ENCODE results near the gene CEP89.
A peak's percentile ranks its signal among the peaks of the same experiment; 100 is the strongest.
"Not testable (repeated sequence)": the region's sequence is repeated elsewhere in the genome, so short reads cannot be mapped to it uniquely, and the experiment has no call there.

CEP89 gene

DNA sequence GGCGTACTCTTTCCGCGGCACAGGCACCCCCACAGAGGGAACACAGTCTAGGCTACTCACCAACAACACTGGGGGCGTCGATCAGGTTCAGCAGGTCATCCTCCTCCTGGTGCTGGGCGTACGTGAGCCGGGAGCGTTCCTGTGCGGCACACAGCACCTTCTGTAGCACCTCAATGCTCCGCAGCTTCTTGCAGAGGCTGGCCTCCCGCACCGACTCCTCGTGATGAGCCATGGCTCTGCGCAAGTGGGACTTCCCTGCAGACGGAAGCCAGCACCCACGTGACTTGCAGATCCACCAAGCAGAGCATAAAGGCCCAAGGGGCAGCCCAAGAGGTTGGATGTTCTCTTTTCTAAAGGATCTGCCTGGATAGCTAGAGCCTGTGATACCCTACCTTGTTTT lies 24.2 kb upstream of the CEP89 start:
- H3K36me3 ChIP-seq (ENCODE audit: control insufficient read depth, insufficient read depth, low read length) = peaks cover 21% of the 10 kb centered on the region

DNA sequence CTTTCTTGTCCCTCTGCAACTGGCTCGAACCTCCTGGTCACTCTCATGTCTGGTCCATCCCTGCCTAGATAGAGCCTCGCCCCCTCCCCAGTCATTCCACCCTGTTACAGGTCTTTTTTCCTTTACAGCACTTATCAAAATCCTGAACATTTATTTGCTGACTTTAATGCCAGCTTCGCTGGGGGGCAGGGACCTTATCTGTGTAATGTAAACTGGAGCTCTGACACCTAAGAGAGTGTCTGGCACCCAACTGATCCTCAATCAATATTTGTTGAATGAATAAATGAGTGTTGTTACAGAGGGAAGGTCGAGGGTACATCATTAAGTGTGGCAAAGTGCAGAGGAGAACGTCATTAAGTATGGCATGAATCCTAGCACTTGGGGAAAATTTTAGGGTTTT lies 17.0 kb upstream of the CEP89 start:
- no peaks in the 10 kb centered on the region for H3K4me1 ChIP-seq (ENCODE audit: control insufficient read depth, insufficient read depth, low read length)
- peaks cover 8% of the 10 kb centered on the region for H3K36me3 ChIP-seq (ENCODE audit: control insufficient read depth, insufficient read depth, low read length)
- no peak overlapping the region for H3K9ac ChIP-seq (ENCODE audit: low read depth, low read length)
- no peaks in the 10 kb centered on the region for H3K27me3 ChIP-seq (ENCODE audit: control insufficient read depth, insufficient read depth, low read length)
- H3K4me3 ChIP-seq (ENCODE audit: low read depth, low read length) = no peak overlapping the region
- H3K9me3 ChIP-seq (ENCODE audit: control insufficient read depth, insufficient read depth, low read length) = no peaks in the 10 kb centered on the region

More for the DNA sequence above, 24.2 kb upstream of the CEP89 start:
- H3K9me3 ChIP-seq (ENCODE audit: control insufficient read depth, insufficient read depth, low read length); H3K4me3 ChIP-seq (ENCODE audit: low read depth, low read length); H3K27me3 ChIP-seq (ENCODE audit: control insufficient read depth, insufficient read depth, low read length); H3K9ac ChIP-seq (ENCODE audit: low read depth, low read length); H3K4me1 ChIP-seq (ENCODE audit: control insufficient read depth, insufficient read depth, low read length): not testable (repeated sequence)

DNA sequence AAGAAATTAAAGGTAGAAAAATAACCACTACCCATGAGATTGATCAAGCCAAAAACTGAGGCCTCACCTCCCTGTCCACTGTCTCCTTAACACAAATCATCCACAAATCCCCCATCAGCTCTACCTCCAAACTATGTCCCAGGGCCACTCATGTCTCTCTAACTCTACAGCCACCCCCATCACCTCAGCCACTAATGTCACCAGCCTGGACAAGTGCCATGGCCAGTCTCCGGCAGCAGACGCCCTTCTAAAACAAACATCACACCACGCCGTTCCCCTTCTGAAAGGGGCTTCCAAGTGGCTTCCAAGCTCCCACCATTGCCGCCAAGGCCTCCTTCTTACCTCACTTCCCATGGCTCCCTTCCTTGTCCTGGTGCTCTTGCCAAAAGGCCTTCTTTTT lies 16.5 kb upstream of the CEP89 start:
- H3K9me3 ChIP-seq (ENCODE audit: control insufficient read depth, insufficient read depth, low read length); H3K4me3 ChIP-seq (ENCODE audit: low read depth, low read length); H3K36me3 ChIP-seq (ENCODE audit: control insufficient read depth, insufficient read depth, low read length); H3K9ac ChIP-seq (ENCODE audit: low read depth, low read length); H3K4me1 ChIP-seq (ENCODE audit: control insufficient read depth, insufficient read depth, low read length); H3K27me3 ChIP-seq (ENCODE audit: control insufficient read depth, insufficient read depth, low read length): not testable (repeated sequence)

DNA sequence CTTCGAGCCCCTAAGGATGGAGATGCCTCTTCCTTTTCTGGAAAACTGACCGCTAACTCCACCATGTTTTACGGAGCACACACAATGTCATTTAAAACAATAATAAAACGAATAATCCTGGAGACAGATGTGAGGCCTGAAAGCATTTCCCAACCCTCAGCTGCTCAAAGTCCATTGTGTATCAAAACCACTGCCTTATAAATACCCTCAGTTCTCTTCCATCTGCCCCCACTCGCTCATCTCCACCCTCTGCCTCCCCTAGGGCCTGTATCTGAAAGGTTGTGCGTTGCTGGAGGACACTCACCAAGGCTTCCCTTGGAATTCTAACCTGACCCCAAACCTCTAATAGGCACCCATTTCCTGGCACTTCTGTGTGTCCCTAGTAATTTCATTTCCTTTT lies 10.7 kb upstream of the CEP89 start:
- H3K27me3 ChIP-seq (ENCODE audit: control insufficient read depth, insufficient read depth, low read length); H3K36me3 ChIP-seq (ENCODE audit: control insufficient read depth, insufficient read depth, low read length); H3K9ac ChIP-seq (ENCODE audit: low read depth, low read length); H3K9me3 ChIP-seq (ENCODE audit: control insufficient read depth, insufficient read depth, low read length); H3K4me1 ChIP-seq (ENCODE audit: control insufficient read depth, insufficient read depth, low read length); H3K4me3 ChIP-seq (ENCODE audit: low read depth, low read length): not testable (repeated sequence)

DNA sequence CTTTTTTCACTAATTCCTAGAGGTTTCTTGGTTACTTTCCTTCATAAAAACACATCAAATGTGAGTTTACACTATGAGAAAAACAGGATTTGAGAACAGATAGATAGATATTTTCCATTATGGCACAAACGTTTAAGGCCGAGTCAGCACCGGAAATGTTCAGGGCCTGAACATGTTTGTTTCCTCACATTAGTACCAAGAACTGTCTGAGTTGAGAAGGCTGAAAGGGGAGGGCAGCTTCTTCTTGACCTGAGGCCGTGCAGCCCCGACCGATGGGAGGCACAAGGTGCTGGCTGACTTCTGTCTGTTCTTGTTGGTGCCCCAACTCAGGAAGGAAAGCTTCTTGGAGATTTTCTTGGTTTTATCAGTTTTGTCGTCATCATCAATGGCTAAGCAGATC lies 8.0 kb upstream of the CEP89 start:
- not testable (repeated sequence) for H3K4me1 ChIP-seq (ENCODE audit: control insufficient read depth, insufficient read depth, low read length); H3K4me3 ChIP-seq (ENCODE audit: low read depth, low read length); H3K9me3 ChIP-seq (ENCODE audit: control insufficient read depth, insufficient read depth, low read length); H3K9ac ChIP-seq (ENCODE audit: low read depth, low read length); H3K27me3 ChIP-seq (ENCODE audit: control insufficient read depth, insufficient read depth, low read length)
- H3K36me3 ChIP-seq (ENCODE audit: control insufficient read depth, insufficient read depth, low read length) = peaks cover 11% of the 10 kb centered on the region

DNA sequence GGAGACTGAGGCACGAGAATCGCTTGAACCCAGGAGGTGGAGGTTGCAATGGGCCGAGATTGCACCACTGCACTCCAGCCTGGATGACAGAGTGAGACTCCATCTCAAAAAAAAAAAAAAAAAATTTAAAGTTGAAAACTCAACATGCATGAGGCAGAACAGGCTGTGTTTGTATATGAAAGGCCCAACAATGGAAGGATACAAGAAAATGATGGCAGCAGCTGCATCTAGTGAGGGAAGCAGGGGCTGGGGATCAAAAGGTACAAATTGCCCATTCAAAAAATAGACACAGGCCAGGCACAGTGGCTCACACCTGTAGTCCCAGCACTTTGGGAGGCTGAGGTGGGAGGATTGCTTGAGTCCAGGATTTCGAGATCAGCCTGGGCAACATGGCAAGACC lies 6.1 kb upstream of the CEP89 start:
- peaks cover 11% of the 10 kb centered on the region for H3K36me3 ChIP-seq (ENCODE audit: control insufficient read depth, insufficient read depth, low read length)
- H3K9ac ChIP-seq (ENCODE audit: low read depth, low read length); H3K4me3 ChIP-seq (ENCODE audit: low read depth, low read length); H3K27me3 ChIP-seq (ENCODE audit: control insufficient read depth, insufficient read depth, low read length); H3K9me3 ChIP-seq (ENCODE audit: control insufficient read depth, insufficient read depth, low read length); H3K4me1 ChIP-seq (ENCODE audit: control insufficient read depth, insufficient read depth, low read length): not testable (repeated sequence)

DNA sequence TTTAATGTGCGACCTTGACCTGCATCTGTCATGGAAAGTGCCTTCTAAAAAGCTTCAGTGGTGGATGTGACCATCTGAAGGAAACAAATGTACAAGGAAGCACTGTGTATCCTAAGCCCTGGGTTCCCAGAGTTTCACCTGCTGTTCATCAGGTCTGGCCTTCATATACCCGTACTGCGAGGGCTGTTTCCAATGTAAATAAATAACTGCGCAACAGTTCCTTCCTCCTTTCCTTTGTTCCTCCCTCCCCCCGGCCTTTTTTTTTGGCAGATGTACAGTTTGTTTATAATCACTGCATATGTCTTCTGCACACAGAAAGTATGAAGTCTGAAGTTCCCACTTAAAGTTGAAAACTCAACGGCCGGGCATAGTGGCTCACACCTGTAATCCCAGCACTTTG lies 5.5 kb upstream of the CEP89 start:
- Histone ChIP-seq H3K36me3 (ENCODE audit: control insufficient read depth, insufficient read depth, low read length) (peaks cover 11% of the 10 kb centered on the region), H3K9ac (ENCODE audit: low read depth, low read length) (no peak overlapping the region), H3K4me1 (ENCODE audit: control insufficient read depth, insufficient read depth, low read length) (no peaks in the 10 kb centered on the region), H3K4me3 (ENCODE audit: low read depth, low read length) (no peak overlapping the region), H3K27me3 (ENCODE audit: control insufficient read depth, insufficient read depth, low read length) (no peaks in the 10 kb centered on the region), H3K9me3 (ENCODE audit: control insufficient read depth, insufficient read depth, low read length) (no peaks in the 10 kb centered on the region)

DNA sequence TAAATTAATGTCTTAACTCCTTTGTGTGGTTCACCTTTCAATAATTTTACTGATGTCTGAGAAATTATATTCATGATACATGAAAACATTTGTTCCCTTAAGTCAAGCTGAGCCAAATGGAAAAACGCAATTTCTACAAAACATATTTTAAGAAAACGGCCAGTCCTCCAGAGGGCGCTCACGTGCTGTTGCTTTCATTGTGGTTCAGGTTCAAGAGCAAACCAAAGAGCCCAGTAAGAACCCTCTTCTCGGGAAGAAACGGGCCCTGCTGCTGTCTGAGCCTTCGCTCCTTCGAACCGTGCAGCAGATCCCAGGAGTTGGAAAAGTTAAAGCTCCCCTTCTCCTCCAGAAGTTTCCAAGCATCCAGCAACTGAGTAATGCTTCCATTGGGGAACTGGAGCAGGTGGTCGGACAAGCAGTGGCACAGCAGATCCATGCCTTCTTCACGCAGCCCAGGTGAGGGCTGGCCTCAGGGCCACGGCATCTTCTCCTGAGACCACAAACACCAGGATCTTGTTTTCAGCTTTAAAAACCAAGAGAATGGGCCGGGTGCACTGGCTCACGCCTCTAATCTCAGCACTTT lies 4.6 kb upstream of the CEP89 start:
- Histone ChIP-seq H3K27me3 (ENCODE audit: control insufficient read depth, insufficient read depth, low read length) (no peaks in the 10 kb centered on the region), H3K36me3 (ENCODE audit: control insufficient read depth, insufficient read depth, low read length) (peaks cover 11% of the 10 kb centered on the region), H3K4me3 (ENCODE audit: low read depth, low read length) (no peak overlapping the region), H3K9me3 (ENCODE audit: control insufficient read depth, insufficient read depth, low read length) (no peaks in the 10 kb centered on the region), H3K4me1 (ENCODE audit: control insufficient read depth, insufficient read depth, low read length) (no peaks in the 10 kb centered on the region), H3K9ac (ENCODE audit: low read depth, low read length) (no peak overlapping the region)

DNA sequence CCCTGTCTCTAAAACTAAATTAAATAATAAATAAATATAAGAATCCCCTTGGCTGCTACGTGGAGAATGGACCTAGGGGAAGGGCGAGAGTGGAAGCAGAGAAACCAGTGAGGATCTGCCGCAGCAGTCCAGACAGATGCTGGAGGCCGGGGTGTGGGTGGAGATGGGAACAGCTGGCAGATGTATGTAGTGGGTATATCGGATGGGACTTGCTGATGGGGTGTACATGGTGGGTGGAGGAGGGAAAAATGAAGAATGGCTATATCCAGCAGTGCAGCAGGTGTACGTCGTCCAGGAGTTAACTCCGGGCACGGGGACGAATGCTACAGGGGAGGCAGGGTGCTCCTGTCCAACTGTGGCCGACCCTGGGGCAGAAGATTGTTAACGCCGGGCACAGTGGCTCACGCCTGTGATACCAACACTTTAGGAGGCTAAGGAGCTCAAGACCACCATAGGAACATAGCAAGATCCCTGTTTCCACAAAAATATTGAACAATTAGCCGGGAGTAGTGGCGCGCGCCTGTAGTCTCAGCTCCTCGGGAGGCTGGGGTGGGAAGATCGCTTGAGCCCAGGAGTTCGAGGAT lies 654 bp downstream of the CEP89 start:
- Histone ChIP-seq H3K27me3 (ENCODE audit: control insufficient read depth, insufficient read depth, low read length) (no peaks in the 10 kb centered on the region), H3K36me3 (ENCODE audit: control insufficient read depth, insufficient read depth, low read length) (peaks cover 6% of the 10 kb centered on the region)

DNA sequence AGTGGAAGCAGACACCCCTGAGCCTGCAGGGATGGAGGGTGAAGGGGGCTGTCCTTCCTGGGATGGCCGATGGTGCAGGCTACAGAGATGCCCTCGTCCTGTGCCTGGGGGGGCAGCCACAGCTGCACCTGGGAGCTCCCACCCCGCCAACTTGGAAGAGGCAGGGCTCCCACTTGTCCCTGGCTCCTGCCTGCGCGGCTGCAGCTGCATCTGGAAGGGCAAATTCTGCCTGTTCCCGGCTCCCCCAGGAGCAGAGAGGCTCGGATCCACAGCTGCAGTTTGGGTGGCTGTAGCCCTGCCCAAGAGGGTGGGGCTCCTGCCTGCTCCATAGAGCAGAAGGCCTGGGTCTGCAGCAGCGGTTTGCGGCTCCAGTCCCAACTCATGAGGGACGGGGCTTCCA lies 2.2 kb downstream of the CEP89 start:
- Histone ChIP-seq H3K36me3 (ENCODE audit: control insufficient read depth, insufficient read depth, low read length) (peaks cover 6% of the 10 kb centered on the region), H3K4me1 (ENCODE audit: control insufficient read depth, insufficient read depth, low read length) (no peaks in the 10 kb centered on the region), H3K27me3 (ENCODE audit: control insufficient read depth, insufficient read depth, low read length) (no peaks in the 10 kb centered on the region), H3K9ac (ENCODE audit: low read depth, low read length) (no peak overlapping the region), H3K9me3 (ENCODE audit: control insufficient read depth, insufficient read depth, low read length) (no peaks in the 10 kb centered on the region), H3K4me3 (ENCODE audit: low read depth, low read length) (no peak overlapping the region)

More for the DNA sequence above, 654 bp downstream of the CEP89 start:
- peak overlapping the region; percentile 81 for H3K4me3 ChIP-seq (ENCODE audit: low read depth, low read length)
- H3K9ac ChIP-seq (ENCODE audit: low read depth, low read length) = no peak overlapping the region
- H3K9me3 ChIP-seq (ENCODE audit: control insufficient read depth, insufficient read depth, low read length) = no peaks in the 10 kb centered on the region
- H3K4me1 ChIP-seq (ENCODE audit: control insufficient read depth, insufficient read depth, low read length) = no peaks in the 10 kb centered on the region

DNA sequence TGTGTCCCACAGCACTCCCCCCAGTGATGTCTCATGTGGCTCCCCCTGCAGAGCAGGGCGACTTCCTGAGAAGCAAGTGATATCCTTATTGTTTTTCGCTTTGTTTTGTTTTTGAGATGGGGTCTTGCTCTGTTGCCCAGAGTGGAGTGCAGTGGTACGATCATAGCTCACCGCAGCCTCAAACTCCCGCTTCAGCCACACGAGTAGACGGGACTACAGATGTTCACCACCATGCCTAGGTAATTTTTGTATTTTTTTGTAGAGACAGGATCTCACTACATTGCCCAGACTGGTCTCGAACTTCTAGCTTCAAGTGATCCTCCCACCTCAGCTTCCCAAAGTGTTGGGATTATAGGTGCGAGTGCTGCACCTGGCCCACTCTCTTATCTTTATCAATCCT lies 5.0 kb downstream of the CEP89 start:
- no peaks in the 10 kb centered on the region for H3K9me3 ChIP-seq (ENCODE audit: control insufficient read depth, insufficient read depth, low read length)
- H3K27me3 ChIP-seq (ENCODE audit: control insufficient read depth, insufficient read depth, low read length) = no peaks in the 10 kb centered on the region
- no peak overlapping the region for H3K4me3 ChIP-seq (ENCODE audit: low read depth, low read length)
- H3K4me1 ChIP-seq (ENCODE audit: control insufficient read depth, insufficient read depth, low read length) = no peaks in the 10 kb centered on the region
- peaks cover 6% of the 10 kb centered on the region for H3K36me3 ChIP-seq (ENCODE audit: control insufficient read depth, insufficient read depth, low read length)
- H3K9ac ChIP-seq (ENCODE audit: low read depth, low read length) = no peak overlapping the region

DNA sequence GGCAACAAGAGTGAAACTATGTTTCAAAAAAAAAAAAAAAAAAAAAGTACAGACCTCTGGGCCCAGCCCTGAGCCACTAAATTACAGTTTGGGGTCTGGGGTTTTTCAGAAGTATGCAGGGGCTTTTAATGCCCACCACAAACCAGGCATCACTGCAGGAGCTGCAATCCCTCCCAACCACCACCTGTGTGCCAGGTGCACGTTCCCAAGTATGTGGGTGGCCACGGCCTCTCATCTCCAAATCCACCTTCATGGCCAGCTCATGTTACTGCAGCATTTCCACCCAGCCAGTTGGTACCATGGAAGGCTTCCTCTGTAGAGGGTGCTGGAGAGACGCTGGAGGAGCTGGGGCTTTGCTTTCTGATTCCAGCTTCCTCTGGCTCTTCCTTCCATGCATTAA lies 26.5 kb downstream of the CEP89 start:
- H3K27me3 ChIP-seq (ENCODE audit: control insufficient read depth, insufficient read depth, low read length) = no peaks in the 10 kb centered on the region
- no peaks in the 10 kb centered on the region for H3K9me3 ChIP-seq (ENCODE audit: control insufficient read depth, insufficient read depth, low read length)
- H3K4me1 ChIP-seq (ENCODE audit: control insufficient read depth, insufficient read depth, low read length) = no peaks in the 10 kb centered on the region
- H3K4me3 ChIP-seq (ENCODE audit: low read depth, low read length) = no peak overlapping the region
- H3K9ac ChIP-seq (ENCODE audit: low read depth, low read length) = no peak overlapping the region
- H3K36me3 ChIP-seq (ENCODE audit: control insufficient read depth, insufficient read depth, low read length) = peaks cover 7% of the 10 kb centered on the region
